Transverse colon (tissue), 4 donors: ENCODE results near the gene BCL11A. TPM values are rescaled to one million over a fixed set of nuclear protein-coding genes. Genes with fewer than 3 reads are reported as not detected.
A peak's percentile ranks its signal among the peaks of the same experiment; 100 is the strongest.

Source experiments
- DNase-seq: peaks from one replicate; pipeline ENCODE4 v3.0.0-alpha.2; 2019
- H3K27ac ChIP-seq, 4 donors: fragments of 200-600 bp; sonication (generic); 2 replicates each; pipeline ENCODE4 v1.5.1; 2016 to 2018; ENCODE audit warnings: inconsistent platforms in 4 of 4
- H3K27me3 ChIP-seq: fragments of 200-600 bp; sonication (generic); 2 replicates; pipeline ENCODE4 v1.5.1; 2017; ENCODE audit warnings: inconsistent platforms
- H3K36me3 ChIP-seq, 4 donors: fragments of 200-600 bp; sonication (generic); 2 replicates each; pipeline ENCODE4 v1.5.1; 2017 to 2019; ENCODE audit warnings: inconsistent platforms in 4 of 4
- H3K4me1 ChIP-seq, 4 donors: fragments of 200-600 bp; sonication (generic); 2 replicates each; pipeline ENCODE4 v1.5.1; 2017 to 2020; ENCODE audit warnings: inconsistent platforms in 4 of 4
- H3K4me3 ChIP-seq, 4 donors: fragments of 200-600 bp; sonication (generic); 1 replicate in 1 of 4; 2 replicates in 3 of 4; pipeline versions ENCODE4 v1.5.1 to v1.6.1; 2017 to 2019; ENCODE audit warnings: inconsistent platforms in 4 of 4
- H3K9me3 ChIP-seq, 2 donors: fragments of 200-600 bp; sonication (generic); 2 replicates each; pipeline ENCODE4 v1.5.1; 2017 to 2019; ENCODE audit warnings: inconsistent platforms in 2 of 2
- EP300 ChIP-seq: sonication (generic); formaldehyde crosslinking; IDR thresholded peaks from one replicate; pipeline ENCODE4 v1.6.1; 2017; ENCODE audit warnings: antibody characterized with exemption, low read depth
- POLR2A ChIP-seq: fragments of 450-650 bp; IDR thresholded peaks from one replicate; pipeline ENCODE4 v1.6.1; 2016; ENCODE audit warnings: antibody characterized with exemption, mild to moderate bottlenecking, moderate library complexity
- POLR2AphosphoS5 ChIP-seq, 3 donors: sonication (generic); formaldehyde crosslinking; IDR thresholded peaks; one replicate each; pipeline ENCODE4 v1.6.1; 2016; ENCODE audit warnings: antibody characterized with exemption in 3 of 3
- WGBS, 2 donors: methylation state at CpG; one replicate each; pipeline ENCODE4 v1.1.5; 2018; ENCODE audit warnings: low coverage in 1 of 2; 5-methylcytosine and 5-hydroxymethylcytosine counted together
- in situ Hi-C, 4 donors: fragments of 200-750 bp; cut with MboI; loops; one replicate each; pipeline versions ENCODE4 v1.15.0 to v1.15.1; 2017; ENCODE audit warnings: low sequenced_read_pairs in 3 of 4, low pct_ligation_motif_present in 1 of 4, low pct_unique_long_range_greater_than_20kb in 1 of 4
- intact Hi-C: fragments of 100-400 bp; cut with DNase I; formaldehyde crosslinking; loops from one replicate; pipeline ENCODE4 v1.15.1; 2023; ENCODE audit warnings: low total_unique reads
- total RNA-seq, 4 donors: library from RNA; depleted of rRNA; stranded (reverse); fragments of >200 nt; gene quantifications; one replicate each; pipeline ENCODE4 v1.1.0, GENCODE V29; 2016
- TF ChIP-seq, protein P1 (sequence below), 5 experiments: fragments of 200-600 bp in 3 of 5; fragments of 450-650 bp in 2 of 5; sonication (generic) in 3 of 5; IDR thresholded peaks; 1 replicate in 2 of 5; 2 replicates in 3 of 5; pipeline ENCODE4 v1.5.1; 2016 to 2017; ENCODE audit warnings: antibody characterized with exemption in 5 of 5, inconsistent platforms in 3 of 5, mild to moderate bottlenecking in 2 of 5, moderate library complexity in 1 of 5

BCL11A gene
- total RNA-seq, 4 donors from 2014 or later, result 11.3 to 38.1 (median 19.9) TPM

DNA sequence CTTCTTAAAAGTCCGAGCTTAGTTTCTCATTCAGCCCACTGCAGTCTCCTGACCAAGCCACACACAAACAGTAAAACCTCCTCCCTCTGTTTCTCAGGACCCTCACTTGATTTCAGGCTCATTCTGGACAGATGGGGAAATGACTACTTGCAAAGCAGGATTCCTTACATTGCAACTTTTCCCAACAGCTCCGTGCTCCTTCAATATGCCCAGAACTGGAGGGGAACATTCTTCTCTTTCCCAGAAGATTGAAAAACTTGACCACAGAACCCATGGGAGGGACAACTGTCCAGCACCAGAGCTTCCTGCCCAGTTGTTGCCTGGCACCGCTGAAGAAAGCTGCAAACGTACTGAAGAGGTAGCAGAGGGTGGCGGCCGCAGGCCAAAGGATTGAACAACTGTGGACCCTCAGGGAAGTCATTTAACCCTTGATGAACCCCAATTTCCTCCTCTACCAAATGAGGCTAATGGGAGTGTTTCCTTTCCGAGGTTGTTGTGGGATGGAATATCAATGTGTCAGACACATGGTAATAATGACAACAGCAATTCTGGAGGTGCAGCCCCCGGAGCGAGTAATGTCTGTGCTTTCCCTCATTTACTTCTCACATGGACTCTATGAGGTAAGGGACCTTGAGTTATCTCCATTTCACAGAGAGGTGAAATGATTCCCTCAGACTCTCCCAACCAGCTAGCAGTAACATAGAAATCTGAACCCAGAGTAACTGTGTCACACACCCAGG lies 25.0 kb downstream of the BCL11A start:
- Histone ChIP-seq H3K4me3 (no peak overlapping the region), H3K36me3 (no peaks in the 10 kb centered on the region), H3K27me3 (no peaks in the 10 kb centered on the region), H3K27ac (peak overlapping the region in 2 of 4 donors; percentile 72 to 84), H3K4me1 (peaks cover 15 to 59% (median 45%) of the 10 kb centered on the region in 4 donors), H3K9me3 (no peaks in the 10 kb centered on the region)
- TF ChIP-seq POLR2A (no peak), EP300 (no peak)
- WGBS, 2 donors, result 67 to 76% methylated on average over 9 of the region's 9 CpGs
- DNase-seq, result no peak
- in situ Hi-C loops, result no loop called here
- intact Hi-C loops, result no loop called here

DNA sequence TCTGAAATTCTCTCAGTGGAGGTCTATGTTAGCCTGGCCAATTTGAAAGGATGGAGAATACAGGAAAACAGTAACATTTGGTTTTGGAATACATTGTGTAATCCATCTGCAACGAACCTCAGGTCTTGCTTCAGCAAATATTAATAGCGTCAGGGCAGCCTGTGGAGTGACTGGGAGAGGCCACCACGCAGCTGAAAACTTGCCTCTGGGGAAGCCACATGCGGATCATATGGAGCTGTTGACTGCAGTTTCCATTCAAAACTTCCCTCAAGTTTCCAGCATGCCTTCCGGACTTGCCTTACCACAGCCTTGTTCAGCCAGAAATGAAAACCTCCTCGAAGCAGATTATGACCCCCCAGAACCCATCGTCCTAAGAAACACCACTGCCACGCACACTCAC lies 25.7 kb downstream of the BCL11A start:
- Histone ChIP-seq H3K9me3 (no peaks in the 10 kb centered on the region), H3K36me3 (no peaks in the 10 kb centered on the region), H3K27ac (no peak overlapping the region), H3K27me3 (no peaks in the 10 kb centered on the region), H3K4me1 (peaks cover 15 to 52% (median 40%) of the 10 kb centered on the region in 4 donors), H3K4me3 (no peak overlapping the region)
- TF ChIP-seq EP300, result no peak
- TF ChIP-seq POLR2AphosphoS5 (IDR thresholded peaks at IDR 0.05), result no peak
- TF ChIP-seq, protein P1, sequence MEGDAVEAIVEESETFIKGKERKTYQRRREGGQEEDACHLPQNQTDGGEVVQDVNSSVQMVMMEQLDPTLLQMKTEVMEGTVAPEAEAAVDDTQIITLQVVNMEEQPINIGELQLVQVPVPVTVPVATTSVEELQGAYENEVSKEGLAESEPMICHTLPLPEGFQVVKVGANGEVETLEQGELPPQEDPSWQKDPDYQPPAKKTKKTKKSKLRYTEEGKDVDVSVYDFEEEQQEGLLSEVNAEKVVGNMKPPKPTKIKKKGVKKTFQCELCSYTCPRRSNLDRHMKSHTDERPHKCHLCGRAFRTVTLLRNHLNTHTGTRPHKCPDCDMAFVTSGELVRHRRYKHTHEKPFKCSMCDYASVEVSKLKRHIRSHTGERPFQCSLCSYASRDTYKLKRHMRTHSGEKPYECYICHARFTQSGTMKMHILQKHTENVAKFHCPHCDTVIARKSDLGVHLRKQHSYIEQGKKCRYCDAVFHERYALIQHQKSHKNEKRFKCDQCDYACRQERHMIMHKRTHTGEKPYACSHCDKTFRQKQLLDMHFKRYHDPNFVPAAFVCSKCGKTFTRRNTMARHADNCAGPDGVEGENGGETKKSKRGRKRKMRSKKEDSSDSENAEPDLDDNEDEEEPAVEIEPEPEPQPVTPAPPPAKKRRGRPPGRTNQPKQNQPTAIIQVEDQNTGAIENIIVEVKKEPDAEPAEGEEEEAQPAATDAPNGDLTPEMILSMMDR (IDR thresholded peaks at IDR 0.05), result no peak
- TF ChIP-seq POLR2A, result no peak
- in situ Hi-C loops, result no loop called here
- no peak for DNase-seq
- intact Hi-C loops, result no loop called here
- 79 to 85% methylated on average over 6 to 8 of the region's 8 CpGs for WGBS, 2 donors

DNA sequence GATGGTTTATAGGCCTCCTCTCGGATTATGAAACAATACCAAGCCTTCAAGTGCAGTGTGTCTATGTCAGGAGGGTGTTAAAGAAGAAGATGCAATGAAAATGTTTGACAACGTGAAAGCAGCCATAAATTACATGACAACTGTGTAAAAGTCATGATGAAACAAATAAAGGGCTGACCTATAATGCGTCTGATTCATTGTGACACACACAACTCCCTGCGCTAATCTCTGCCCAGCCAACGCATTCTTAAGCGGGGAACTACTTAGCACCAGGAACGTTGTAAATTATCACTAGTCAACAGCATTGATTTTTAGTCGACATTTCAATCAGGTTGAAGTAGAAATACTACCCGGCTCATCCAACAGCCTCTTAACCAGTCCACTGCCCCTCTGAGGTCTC lies 26.8 kb downstream of the BCL11A start:
- H3K27ac ChIP-seq, result no peak overlapping the region
- intact Hi-C loops, result no loop called here
- TF ChIP-seq POLR2AphosphoS5 (IDR thresholded peaks at IDR 0.05) (no peak), EP300 (no peak), POLR2A (no peak)
- TF ChIP-seq, protein P1 (IDR thresholded peaks at IDR 0.05), result no peak
- in situ Hi-C loops, result no loop called here
- DNase-seq, result no peak
- WGBS, 2 donors, result 61 to 79% methylated on average over 3 to 9 of the region's 9 CpGs
- H3K36me3 ChIP-seq, result no peaks in the 10 kb centered on the region
- H3K27me3 ChIP-seq, result no peaks in the 10 kb centered on the region
- no peaks in the 10 kb centered on the region for H3K9me3 ChIP-seq
- no peak overlapping the region for H3K4me3 ChIP-seq
- H3K4me1 ChIP-seq, result peaks cover 6 to 41% (median 29%) of the 10 kb centered on the region in 4 donors

DNA sequence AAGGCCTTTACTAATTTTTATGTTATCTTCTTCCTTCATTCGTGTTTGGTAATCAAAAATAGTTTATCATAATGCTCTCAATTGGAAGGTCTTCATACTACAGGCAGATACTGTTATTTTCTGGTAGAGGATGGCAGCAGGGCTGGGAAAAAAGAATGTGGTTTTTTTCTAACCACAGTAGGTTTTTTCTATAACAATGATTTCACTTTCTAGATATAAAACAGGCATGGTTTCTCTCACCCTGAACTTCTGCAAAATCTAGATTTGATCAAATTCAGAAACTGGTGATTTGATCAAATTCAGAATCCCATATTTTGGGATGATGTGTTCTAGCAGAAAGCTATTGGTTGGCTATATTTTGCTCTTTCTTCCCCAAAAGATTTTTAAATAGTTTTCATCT lies 27.6 kb downstream of the BCL11A start:
- TF ChIP-seq, protein P1 (IDR thresholded peaks at IDR 0.05), result no peak
- TF ChIP-seq POLR2A, result no peak
- no peak for TF ChIP-seq EP300
- TF ChIP-seq POLR2AphosphoS5 (IDR thresholded peaks at IDR 0.05), result no peak
- Histone ChIP-seq H3K27ac (no peak overlapping the region), H3K4me1 (peaks cover 4 to 33% (median 22%) of the 10 kb centered on the region in 4 donors), H3K9me3 (no peaks in the 10 kb centered on the region), H3K4me3 (no peak overlapping the region), H3K27me3 (no peaks in the 10 kb centered on the region), H3K36me3 (no peaks in the 10 kb centered on the region)
- DNase-seq, result no peak
- in situ Hi-C loops, result no loop called here
- intact Hi-C loops, result no loop called here
- 53 to 55% methylated on average over 1 of the region's 1 CpG for WGBS, 2 donors
